EH (cell line): Measurements from ENCODE around the gene OR5H1.
"Not testable (repeated sequence)": the region's sequence is repeated elsewhere in the genome, so short reads cannot be mapped to it uniquely, and the experiment has no call there.

ENCODE experiments used
- DNase-seq: peaks from one replicate; pipeline ENCODE4 v3.0.0-alpha.2; 2015; ENCODE audit warnings: low read depth

OR5H1 gene

DNA sequence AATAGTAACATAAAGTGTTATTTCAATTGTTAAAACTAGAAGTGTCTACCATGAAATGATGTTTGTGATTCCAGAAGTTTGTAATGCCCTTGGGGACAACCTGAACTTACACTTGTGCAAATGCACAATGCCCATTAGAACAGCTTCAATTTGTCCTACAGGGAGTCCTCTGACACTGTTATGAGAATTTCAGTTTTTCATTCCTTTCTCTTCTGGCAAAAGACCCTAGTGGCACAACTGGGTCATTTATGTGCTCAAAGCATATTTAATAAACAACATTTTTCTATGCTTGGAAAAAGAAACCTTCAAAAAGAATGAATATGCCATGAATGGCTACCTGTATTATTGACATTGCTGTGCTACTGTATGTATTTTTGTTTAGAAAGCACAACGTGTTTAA, at the start of gene OR5H1:
TSS of gene OR5H1 (plus strand) at position 301 of the 400 bp plus-strand sequence. CDS start 1,977 bp downstream, outside the sequence.
- no peak for DNase-seq

DNA sequence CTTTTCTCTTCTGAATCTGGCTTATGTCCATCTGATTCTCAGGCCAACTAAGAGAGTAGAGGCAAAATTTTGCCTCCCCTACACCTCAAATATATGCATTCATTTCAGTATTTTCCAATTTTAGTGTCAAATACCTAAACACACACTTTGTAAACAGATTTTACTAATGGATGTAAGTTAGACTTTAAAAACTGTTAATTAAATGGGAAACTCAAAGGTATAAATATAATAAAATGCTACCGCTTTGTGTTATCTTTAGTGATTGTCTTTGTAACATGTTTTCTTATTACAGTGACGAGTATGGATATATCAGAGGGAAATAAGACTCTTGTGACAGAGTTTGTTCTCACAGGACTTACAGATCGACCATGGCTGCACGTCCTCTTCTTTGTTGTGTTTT, 43.6 kb upstream of the OR5H1 start, which contains the start of gene OR5AC2:
TSS of gene OR5AC2 (plus strand) at position 301 of the 400 bp plus-strand sequence. CDS start at position 301, 0 bp downstream.
- DNase-seq: no peak

GRCh38 chr3:98095882-98096281, 34.6 kb upstream of the OR5H1 start:
- no peak for DNase-seq

DNA sequence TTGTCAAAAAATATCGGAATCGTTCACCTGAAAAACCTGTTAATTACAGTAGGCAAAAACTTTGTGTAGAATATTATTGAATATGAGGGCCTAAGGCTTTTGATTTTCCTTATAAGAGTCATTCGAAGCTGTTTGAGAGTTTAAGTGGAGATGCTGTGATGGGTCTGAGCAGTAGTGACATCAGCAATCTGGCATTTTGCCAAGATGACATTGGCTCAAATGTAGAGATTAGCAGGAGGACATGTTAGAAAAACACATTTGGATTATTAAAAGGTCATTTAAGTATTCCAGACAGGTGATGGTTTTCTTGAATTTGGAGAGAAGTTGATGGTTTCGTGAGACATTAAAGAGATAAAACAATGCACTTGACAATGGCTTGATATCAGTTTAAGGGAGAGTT, 30.7 kb upstream of the OR5H1 start:
- no peak for DNase-seq

DNA sequence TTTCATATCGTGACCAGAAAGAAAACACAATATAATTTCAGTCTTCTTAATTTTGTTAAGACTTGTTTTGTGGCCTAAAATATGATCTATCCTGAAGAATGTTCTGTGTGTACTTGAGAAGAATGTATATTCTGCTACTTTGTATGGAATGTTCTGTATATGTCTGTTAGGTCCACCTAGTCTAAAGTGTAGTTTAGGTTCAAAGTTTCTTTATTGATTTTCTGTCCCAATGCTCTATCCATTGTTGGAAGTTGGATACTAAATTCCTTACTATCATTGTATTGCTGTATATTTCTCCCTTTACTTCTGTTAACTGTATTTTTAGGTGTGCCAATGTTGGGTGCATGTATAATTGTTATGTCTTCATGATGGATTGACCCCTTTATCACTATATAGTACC, 22.4 kb upstream of the OR5H1 start:
- DNase-seq: no peak

DNA sequence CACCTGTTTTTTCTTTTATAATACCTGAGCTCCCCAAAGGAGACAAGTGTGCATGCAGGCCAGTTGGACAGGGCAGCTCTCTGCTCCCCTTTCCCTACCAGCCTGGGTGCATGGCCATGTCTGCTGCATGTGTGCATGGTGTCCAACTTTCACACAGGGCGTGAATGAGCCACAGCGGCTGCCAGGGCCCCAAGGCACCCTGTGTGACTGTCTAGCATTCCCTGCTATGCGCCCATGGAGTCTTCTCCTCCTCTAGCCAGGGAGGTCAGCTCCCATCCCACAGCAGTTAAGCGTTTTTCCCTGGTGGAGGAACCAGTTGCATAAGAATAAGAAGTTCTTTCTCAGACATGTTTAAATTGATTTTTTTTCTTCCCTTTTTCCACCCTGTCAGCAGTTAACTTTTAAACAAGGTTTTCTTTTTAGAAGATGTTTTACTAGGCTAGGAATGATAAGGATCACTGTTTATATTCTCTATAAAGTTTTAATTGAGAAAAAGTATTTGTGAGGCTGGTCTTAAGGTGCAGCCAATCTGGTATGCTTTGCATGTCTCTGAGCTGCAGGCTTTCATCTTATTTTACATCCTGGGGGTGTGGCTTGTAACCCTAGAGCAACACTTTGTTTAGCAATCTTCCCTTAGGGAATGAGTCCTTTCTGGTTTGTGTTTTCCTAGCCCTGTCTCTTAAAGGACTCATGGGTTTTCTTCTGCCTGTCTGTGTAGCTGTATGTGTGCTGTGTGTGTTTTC, 20.5 kb upstream of the OR5H1 start:
- no peak for DNase-seq

DNA sequence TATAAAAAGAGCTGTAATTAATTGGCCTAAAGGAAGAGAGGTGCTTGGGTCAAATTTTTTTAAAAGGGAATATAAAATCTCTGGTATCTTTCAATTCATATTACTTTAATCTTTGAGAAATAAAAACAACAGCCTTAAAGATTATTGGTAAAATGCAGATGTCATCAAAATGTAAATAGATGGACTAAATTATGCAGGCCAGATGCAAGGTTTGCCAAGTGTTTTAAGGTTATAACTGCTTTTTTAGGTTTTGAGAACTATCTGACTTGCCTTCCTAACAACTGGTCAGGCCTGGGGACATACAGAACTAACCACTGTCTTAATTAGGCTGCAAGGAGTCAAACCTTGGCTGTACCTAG, 20.0 kb upstream of the OR5H1 start:
- DNase-seq: no peak

- no peak for DNase-seq
Observed at GRCh38 chr3:98114264-98114663, 16.3 kb upstream of the OR5H1 start.

DNA sequence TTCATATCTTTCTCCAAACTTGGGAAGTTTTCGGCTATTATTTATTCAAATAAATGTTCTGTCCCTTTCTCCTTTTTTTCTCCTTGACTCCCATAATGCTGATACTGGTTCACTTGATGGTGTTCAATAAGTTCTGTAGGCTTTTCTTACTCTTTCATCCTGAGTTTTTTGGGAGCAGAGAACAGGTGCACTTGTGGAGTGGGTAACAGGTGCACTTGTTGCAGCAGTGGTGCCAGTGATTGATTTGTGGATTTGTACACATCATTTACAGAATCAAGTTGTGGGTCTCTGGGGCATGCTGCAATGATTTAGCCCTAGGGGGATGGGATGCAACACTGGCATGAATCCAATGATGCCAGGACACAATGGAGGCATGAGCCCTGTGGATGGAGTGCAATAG, 14.8 kb upstream of the OR5H1 start:
- DNase-seq: no peak

GRCh38 chr3:98136631-98137030, 6.1 kb downstream of the OR5H1 start:
- DNase-seq: no peak

- DNase-seq: not testable (repeated sequence)
Observed at GRCh38 chr3:98137826-98138557, 7.5 kb downstream of the OR5H1 start.

DNA sequence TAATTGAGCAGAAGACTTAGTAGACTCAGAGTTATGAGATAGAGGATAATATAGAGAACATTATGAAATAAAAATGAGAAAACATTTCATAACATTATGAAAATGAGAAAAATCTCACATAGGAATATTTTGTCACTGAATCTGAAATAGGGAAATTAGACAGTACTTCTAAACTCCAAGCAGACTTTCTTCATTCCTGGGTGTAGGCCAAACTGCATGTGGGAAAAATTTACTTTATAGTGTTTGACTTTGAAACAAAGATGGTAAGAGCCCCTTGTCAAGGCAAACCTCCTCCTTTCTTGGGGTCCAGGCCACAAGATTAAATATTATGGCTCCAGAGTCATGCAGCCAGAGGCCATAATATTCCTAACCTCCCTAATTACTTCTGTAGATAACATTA, 10.0 kb downstream of the OR5H1 start:
- DNase-seq: no peak

DNA sequence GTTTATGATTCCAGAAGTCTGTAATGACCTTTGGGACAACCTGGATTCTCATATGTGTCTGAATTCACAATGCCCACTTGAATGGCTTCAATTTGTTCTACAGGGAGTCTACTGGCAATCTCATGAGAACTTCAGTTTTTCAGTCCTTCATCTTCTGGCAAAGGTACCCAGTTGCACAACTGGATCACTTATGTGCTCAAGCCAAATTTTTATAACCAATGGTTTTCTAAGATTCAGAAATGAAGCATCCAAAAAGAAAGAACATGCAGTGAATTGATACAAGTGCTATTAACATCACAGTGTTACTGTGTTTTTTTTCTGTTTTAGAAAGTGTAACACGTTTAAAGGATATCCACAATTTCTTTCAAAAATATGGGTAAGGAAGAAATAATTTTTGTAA, 16.7 kb downstream of the OR5H1 start, which contains the start of gene OR5H14:
TSS of gene OR5H14 (plus strand) at position 301 of the 400 bp plus-strand sequence. CDS start 1,907 bp downstream, outside the sequence.
- no peak for DNase-seq

GRCh38 chr3:98148751-98149150, 18.2 kb downstream of the OR5H1 start:
- DNase-seq: no peak

DNA sequence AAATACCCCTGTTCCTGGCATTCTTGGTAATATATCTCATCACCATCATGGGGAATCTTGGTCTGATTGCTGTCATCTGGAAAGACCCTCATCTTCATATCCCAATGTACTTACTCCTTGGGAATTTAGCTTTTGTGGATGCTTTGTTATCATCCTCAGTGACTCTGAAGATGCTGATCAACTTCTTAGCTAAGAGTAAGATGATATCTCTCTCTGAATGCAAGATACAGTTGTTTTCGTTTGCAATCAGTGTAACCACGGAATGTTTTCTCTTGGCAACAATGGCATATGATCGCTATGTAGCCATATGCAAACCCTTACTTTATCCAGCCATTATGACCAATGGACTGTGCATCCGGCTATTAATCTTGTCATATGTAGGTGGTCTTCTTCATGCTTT, 18.9 kb downstream of the OR5H1 start:
- DNase-seq: not testable (repeated sequence)

DNA sequence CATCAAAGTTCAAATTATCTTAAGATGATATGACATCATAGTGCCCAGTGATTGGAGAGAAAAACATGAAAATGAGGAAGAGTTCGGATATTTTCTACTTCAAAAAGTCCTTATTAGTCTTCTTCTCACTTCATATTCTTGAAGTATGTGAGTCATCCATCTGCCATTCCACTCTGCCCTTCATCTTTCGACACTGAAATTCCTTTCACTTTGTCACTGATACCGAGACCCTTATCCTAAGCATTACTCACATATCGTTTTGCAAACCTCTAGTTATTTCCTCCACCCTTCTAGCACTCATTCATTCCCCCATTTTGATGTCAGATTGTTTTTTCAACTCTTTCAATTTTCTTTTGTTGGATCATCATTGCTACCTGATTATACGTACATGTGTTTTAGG, 20.7 kb downstream of the OR5H1 start:
- DNase-seq: no peak

DNA sequence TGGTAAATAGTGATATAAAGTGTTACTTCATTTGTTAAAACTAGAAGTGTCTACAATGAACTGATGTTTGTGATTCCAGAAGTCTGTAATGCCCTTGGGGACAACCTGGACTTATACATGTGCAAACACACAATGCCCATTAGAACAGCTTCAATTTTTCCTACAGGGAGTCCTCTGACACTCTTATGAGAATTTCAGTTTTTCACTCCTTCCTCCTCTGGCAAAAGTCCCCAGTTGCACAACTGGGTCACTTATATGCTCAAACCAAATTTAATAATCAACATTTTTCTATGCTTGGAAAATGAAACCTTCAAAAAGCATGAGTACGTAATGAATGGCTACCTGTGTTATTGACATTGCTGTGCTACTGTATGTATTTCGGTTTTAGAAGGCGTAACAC, 35.9 kb downstream of the OR5H1 start, which contains the start of gene OR5H15:
TSS of gene OR5H15 (plus strand) at position 301 of the 400 bp plus-strand sequence. CDS start 2,004 bp downstream, outside the sequence.
- DNase-seq: no peak

- no peak for DNase-seq
Observed at GRCh38 chr3:98171071-98171470, 40.5 kb downstream of the OR5H1 start.

DNA sequence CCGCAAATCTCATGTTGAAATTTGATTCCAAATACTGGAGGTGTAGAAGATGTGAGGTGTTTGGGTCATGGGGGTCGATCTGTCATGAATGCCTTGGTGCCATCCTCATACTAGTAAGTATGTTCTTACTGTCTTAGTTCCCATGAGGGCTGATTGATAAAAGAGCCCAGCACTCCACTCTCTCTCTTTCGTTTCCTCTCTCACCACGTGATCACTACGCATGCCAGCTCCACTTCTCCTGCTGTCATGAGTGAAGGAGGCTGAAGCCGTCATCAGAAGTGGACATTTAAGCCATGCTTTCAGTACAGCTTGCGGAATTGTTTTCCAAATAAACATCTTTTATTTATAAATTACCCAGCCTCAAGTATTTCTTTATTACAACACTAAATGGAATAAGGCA, 42.1 kb downstream of the OR5H1 start:
- no peak for DNase-seq

- no peak for DNase-seq
Observed at GRCh38 chr3:98180319-98180890, 49.9 kb downstream of the OR5H1 start.

- no peak for DNase-seq
Observed at GRCh38 chr3:98182196-98182595, 51.7 kb downstream of the OR5H1 start.

- no peak for DNase-seq
Observed at GRCh38 chr3:98185180-98185579, 54.7 kb downstream of the OR5H1 start.
